Measurements from ENCODE around the gene TAP1.

DNA sequence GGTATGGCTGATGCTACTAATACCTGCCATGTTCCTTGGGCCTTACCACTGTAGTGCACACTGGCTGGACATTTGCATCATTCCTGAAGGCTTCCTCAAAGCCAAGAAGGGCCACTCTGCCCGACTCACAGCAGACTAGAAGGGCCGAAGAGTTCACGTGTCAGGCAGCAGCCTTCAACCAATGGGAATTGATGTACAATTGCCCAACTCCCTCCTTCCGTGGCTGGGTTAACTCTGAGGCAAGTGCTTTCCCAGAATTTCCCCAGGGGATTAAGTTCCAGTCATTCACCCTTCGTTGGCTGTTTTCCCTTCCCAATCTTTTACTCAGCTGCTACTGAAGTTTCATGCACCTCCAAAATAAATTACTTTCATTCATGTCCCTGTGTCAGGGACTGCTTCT is 30.3 kb upstream of the TAP1 start:
- TF ChIP-seq POLR2AphosphoS5 (IDR thresholded peaks at IDR 0.05; ENCODE audit: borderline replicate concordance, low read depth, low read length): no peak
- TF ChIP-seq EZH2 (IDR thresholded peaks at IDR 0.05): no peak
- no peak for TF ChIP-seq FOXP2 (optimal IDR thresholded peaks at IDR 0.05; ENCODE audit: control extremely low read depth, extremely low read length, insufficient read depth)
